OCI-LY1 (cell line): Measurements from ENCODE around the gene CCNDBP1.

ENCODE experiments used
- EZH2 ChIP-seq: fragments of 200-600 bp; sonication (generic), shearing (Covaris generic); IDR thresholded peaks from 2 replicates; pipeline ENCODE4 v1.8.0; 2017; ENCODE audit warnings: borderline replicate concordance, mixed run types, mild to moderate bottlenecking, antibody characterized with exemption, low read length, moderate library complexity, mixed read lengths
- TF ChIP-seq, protein P1 (sequence below): fragments of 200-600 bp; sonication (generic), shearing (Covaris generic); IDR thresholded peaks from 2 replicates; pipeline ENCODE4 v1.5.1; 2017; ENCODE audit warnings: mild to moderate bottlenecking, antibody characterized with exemption, low read length, moderate library complexity, mixed read lengths

GRCh38 chr15:43229977-43230376 lies 44.8 kb downstream of the CCNDBP1 start:
- no peak for TF ChIP-seq EZH2
- TF ChIP-seq, protein P1, sequence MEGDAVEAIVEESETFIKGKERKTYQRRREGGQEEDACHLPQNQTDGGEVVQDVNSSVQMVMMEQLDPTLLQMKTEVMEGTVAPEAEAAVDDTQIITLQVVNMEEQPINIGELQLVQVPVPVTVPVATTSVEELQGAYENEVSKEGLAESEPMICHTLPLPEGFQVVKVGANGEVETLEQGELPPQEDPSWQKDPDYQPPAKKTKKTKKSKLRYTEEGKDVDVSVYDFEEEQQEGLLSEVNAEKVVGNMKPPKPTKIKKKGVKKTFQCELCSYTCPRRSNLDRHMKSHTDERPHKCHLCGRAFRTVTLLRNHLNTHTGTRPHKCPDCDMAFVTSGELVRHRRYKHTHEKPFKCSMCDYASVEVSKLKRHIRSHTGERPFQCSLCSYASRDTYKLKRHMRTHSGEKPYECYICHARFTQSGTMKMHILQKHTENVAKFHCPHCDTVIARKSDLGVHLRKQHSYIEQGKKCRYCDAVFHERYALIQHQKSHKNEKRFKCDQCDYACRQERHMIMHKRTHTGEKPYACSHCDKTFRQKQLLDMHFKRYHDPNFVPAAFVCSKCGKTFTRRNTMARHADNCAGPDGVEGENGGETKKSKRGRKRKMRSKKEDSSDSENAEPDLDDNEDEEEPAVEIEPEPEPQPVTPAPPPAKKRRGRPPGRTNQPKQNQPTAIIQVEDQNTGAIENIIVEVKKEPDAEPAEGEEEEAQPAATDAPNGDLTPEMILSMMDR, result no peak
